GM21529 (cell line): ENCODE results near the gene KRT74.

Source experiments
- ATAC-seq: cut with Tn5 transposase; IDR thresholded peaks from one replicate; pipeline ENCODE4 v1.9.1; 2021; ENCODE audit not compliant: unreplicated experiment

The KRT74 gene

GRCh38 chr12:52573743-52574142 lies at the start of gene KRT74:
KRT74 (minus strand) TSS chr12:52573843; CDS start chr12:52573777, 66 bp downstream.
- no peak for ATAC-seq

GRCh38 chr12:52622349-52622748 lies 48.7 kb upstream of the KRT74 start:
- no peak for ATAC-seq

- ATAC-seq: no peak
These were observed 45.2 kb upstream of the KRT74 start for GRCh38 chr12:52618866-52619265.

GRCh38 chr12:52618216-52618615 lies 44.6 kb upstream of the KRT74 start, which contains the start of gene KRT73:
KRT73 (minus strand) TSS chr12:52618559; CDS start chr12:52618524, 35 bp downstream.
- no peak for ATAC-seq

- ATAC-seq: no peak
These were observed 43.8 kb upstream of the KRT74 start for GRCh38 chr12:52617403-52617785.

- ATAC-seq: no peak
These were observed 43.2 kb upstream of the KRT74 start for GRCh38 chr12:52616680-52617402.

- no peak for ATAC-seq
These were observed 42.3 kb upstream of the KRT74 start for GRCh38 chr12:52615912-52616311.

GRCh38 chr12:52615208-52615868 lies 41.7 kb upstream of the KRT74 start:
- no peak for ATAC-seq

- no peak for ATAC-seq
These were observed 41.0 kb upstream of the KRT74 start for GRCh38 chr12:52614381-52615207.

GRCh38 chr12:52613384-52614030 lies 39.9 kb upstream of the KRT74 start:
- ATAC-seq: no peak

GRCh38 chr12:52612431-52613383 lies 39.1 kb upstream of the KRT74 start:
- ATAC-seq: no peak

GRCh38 chr12:52611080-52611468 lies 37.4 kb upstream of the KRT74 start:
- no peak for ATAC-seq

- ATAC-seq: no peak
These were observed 35.4 kb upstream of the KRT74 start for GRCh38 chr12:52608826-52609630.

- ATAC-seq: no peak
These were observed 34.5 kb upstream of the KRT74 start for GRCh38 chr12:52608161-52608560.

GRCh38 chr12:52607314-52607713 lies 33.7 kb upstream of the KRT74 start:
- ATAC-seq: no peak

GRCh38 chr12:52606581-52607218 lies 33.1 kb upstream of the KRT74 start:
- no peak for ATAC-seq

- no peak for ATAC-seq
These were observed 32.5 kb upstream of the KRT74 start for GRCh38 chr12:52606096-52606495.

GRCh38 chr12:52605542-52605941 lies 31.9 kb upstream of the KRT74 start:
- no peak for ATAC-seq

GRCh38 chr12:52604859-52605258 lies 31.2 kb upstream of the KRT74 start:
- no peak for ATAC-seq
